GM20000 (cell line): ENCODE results near the gene KIF26B.

ENCODE experiments used
- DNase-seq: peaks from one replicate; pipeline ENCODE4 v3.0.0; 2012; ENCODE audit warnings: low spot score
- TF ChIP-seq, protein P1 (sequence below): IDR thresholded peaks from 2 replicates; pipeline ENCODE4 v1.5.1; 2012; ENCODE audit warnings: mild to moderate bottlenecking, control low read depth; ENCODE audit errors: extremely low read depth, missing control alignments

KIF26B gene

DNA sequence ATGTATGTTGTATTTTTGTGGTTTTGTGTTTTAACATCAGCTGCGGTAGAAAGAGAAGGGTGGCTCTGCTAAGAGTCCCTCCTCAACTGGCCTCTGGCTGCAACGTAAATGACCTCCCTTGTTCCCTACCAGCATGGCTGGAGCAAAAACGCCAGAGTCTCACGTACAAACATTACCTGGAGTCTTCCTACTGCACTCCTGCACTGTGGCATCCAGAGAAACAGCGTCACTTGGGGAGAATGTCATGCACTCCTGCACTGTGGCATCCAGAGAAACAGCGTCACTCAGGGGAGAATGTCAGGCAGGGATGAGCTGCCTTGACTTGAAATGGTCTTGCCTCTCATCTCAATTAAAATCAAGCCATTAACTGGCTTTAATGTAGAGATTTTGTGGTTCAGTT, 314.2 kb downstream of the KIF26B start:
- DNase-seq: no peak
- TF ChIP-seq, protein P1, sequence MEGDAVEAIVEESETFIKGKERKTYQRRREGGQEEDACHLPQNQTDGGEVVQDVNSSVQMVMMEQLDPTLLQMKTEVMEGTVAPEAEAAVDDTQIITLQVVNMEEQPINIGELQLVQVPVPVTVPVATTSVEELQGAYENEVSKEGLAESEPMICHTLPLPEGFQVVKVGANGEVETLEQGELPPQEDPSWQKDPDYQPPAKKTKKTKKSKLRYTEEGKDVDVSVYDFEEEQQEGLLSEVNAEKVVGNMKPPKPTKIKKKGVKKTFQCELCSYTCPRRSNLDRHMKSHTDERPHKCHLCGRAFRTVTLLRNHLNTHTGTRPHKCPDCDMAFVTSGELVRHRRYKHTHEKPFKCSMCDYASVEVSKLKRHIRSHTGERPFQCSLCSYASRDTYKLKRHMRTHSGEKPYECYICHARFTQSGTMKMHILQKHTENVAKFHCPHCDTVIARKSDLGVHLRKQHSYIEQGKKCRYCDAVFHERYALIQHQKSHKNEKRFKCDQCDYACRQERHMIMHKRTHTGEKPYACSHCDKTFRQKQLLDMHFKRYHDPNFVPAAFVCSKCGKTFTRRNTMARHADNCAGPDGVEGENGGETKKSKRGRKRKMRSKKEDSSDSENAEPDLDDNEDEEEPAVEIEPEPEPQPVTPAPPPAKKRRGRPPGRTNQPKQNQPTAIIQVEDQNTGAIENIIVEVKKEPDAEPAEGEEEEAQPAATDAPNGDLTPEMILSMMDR: no peak

DNA sequence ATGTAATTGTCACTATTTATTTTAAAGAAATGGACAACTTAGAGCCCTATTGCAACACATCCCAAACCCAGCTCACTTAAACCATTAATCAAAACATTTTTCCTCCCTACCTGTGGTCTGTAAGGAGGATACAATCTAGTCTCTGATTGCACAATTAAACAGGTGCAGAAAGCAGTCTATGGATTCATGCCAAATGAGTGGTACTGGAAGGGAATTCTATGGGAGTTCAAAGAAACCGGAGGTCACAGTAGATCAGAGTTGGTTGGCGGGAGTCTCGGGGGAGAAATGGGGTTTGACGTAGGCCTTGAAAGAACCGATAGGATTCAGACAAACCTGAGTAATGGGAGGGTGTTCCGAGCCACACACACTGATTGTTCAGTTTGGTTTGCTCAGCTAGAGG, 314.9 kb downstream of the KIF26B start:
- DNase-seq: no peak

DNA sequence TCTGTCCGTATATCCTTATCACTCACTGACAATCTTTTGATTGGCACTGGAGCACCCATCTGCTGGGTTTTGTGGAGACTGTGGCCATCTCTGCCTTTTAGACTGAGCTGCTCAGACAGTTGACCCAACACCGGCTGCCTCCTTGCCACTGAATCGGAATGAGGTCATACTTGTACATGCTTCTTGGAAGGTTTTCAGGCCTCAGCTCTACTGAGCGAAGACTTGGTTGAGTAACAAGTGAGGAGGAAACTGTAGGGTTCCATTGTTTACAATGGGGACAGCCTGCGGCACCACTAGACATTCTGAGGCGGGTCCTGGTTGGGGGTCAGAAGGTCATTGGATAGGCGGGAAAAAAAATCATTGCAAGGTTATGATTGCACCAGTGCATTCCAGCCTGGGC, 320.3 kb downstream of the KIF26B start:
- no peak for DNase-seq
- TF ChIP-seq, protein P1: no peak

More for the DNA sequence above, 314.9 kb downstream of the KIF26B start:
- TF ChIP-seq, protein P1: no peak

DNA sequence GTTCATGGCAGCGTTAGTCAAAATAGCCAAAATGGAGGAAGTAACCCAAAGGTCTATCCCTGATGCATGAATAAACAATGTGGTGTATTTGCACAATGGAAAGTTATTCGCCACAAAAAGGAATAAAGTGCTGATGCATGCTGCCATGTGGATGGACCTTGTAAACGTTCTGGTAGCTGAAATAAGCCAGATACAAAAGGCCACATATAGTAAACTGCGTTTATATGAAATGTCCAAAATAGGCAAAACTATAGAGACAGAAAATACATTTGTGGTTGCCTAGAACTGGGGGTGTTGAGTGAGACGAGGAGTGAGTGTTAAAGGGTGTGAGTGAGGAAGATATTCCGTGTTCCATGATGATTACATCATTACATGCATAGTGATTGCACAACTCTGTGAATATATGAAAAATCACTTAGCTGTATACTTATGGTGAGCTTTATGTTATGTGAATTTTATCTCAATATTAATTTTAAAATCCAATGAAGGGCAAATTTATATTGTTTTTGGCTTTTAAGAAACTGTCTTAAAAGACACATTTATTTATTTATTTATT, 321.3 kb downstream of the KIF26B start:
- DNase-seq: no peak
- TF ChIP-seq, protein P1: no peak

DNA sequence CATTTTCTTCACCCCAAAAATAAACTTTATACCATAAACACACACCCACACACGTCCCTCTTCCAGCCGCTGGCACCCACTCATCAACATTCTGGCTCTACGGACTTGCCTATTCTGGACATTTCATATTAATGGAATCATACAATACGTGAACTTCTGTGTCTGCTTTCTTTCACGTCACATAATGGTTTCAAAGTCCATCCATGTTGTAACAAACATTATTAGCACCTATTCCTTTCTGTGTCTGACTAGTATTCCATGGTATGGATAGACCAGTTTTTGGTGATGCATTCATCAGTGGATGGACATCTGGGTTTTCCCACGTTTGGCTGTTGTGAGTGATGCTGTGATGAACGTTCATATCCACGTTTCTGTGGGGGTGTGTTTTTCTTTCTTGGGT, 323.2 kb downstream of the KIF26B start:
- DNase-seq: no peak
- TF ChIP-seq, protein P1: no peak

DNA sequence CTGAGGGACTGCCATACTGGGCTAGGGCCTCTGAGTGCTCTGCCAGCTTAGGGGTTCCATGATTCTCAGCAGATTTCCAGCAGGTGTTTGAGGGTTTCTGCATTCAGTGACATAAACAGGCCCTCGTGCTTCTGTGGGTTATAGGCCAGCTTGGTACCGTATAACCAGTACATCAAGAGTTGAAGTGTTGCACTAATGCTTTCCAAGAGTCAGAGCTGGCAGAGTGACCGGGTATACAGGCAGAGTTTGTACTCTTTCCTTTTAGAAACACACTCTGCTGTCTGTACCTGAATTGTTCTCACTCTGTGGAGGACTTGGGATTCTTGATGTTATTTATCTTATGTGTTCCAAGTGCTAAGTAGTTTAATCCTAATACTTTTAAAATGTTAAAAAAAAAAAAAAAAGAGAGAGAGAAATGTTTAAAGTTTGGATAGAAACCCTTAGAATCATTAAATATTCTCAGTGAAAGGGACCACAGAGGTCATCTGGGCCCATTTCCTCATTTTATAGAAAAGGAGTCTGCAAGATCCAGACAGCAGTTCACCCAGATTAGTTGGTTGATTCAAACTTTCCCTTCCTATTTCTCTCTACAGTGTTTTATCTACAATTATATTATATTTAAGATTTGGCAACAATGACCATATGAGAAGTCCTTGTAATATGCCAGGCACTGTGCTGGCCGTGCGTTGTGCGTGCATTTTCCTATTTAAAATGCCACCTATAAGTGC, 325.8 kb downstream of the KIF26B start:
- TF ChIP-seq, protein P1: no peak
- DNase-seq: no peak

DNA sequence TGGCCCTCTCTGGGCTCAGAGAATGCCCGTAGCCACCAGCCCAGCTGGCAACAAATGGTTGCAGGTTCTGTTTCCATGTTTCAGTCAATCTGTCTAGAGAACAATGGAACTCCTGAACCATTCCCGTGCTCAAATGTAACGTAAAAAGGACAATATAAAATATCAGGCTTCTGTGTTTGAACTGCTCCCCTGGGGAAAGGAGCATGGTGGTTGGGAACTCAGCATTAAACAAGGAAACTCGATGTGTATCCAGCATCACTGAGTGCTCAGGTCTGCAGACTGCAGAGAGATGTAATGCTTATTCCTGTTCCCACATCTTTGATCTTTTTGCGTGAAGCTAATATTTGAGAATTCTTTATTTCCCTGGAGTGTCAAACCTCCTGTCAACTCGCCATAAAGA, 326.5 kb downstream of the KIF26B start:
- TF ChIP-seq, protein P1: no peak
- no peak for DNase-seq
